IPS DF 6.9 (cell line): ENCODE results near the gene NCOA1.
"Not testable (repeated sequence)": the region's sequence is repeated elsewhere in the genome, so short reads cannot be mapped to it uniquely, and the experiment has no call there.

ENCODE experiments used
- DNase-seq: peaks from one replicate; pipeline ENCODE4 v3.0.0-alpha.2; 2013; ENCODE audit warnings: low read depth, low spot score
- H3K27ac ChIP-seq: one replicate; pipeline ENCODE4 v1.5.1; 2013; ENCODE audit warnings: low read length, control low read depth
- H3K27me3 ChIP-seq: 2 replicates; pipeline ENCODE4 v1.6.1; 2013; ENCODE audit warnings: mild to moderate bottlenecking, low read length; ENCODE audit not compliant: control insufficient read depth, insufficient read depth
- H3K36me3 ChIP-seq: 2 replicates; pipeline ENCODE4 v1.6.1; 2013; ENCODE audit warnings: low read length; ENCODE audit not compliant: control insufficient read depth, insufficient read depth
- H3K4me1 ChIP-seq: 2 replicates; pipeline ENCODE4 v1.6.1; 2013; ENCODE audit warnings: low read length; ENCODE audit not compliant: control insufficient read depth, insufficient read depth
- H3K4me3 ChIP-seq: 2 replicates; pipeline ENCODE4 v1.5.1; 2013; ENCODE audit warnings: mild to moderate bottlenecking, low read length
- H3K9me3 ChIP-seq: 2 replicates; pipeline ENCODE4 v1.6.1; 2013; ENCODE audit warnings: low read length, inconsistent platforms; ENCODE audit not compliant: control insufficient read depth, insufficient read depth
- WGBS: extraction: QIAGEN DNeasy Blood & Tissue Kit; methylation state at CpG from one replicate; pipeline ENCODE4 v1.1.7; 2013; ENCODE audit warnings: mixed read lengths, missing lambda C conversion rate; ENCODE audit not compliant: insufficient read length, insufficient coverage; 5-methylcytosine and 5-hydroxymethylcytosine counted together

NCOA1 gene

GRCh38 chr2:24459224-24460161, 31.6 kb upstream of the NCOA1 start:
- no peaks in the 10 kb centered on the region for H3K9me3 ChIP-seq
- H3K36me3 ChIP-seq = no peaks in the 10 kb centered on the region
- H3K4me1 ChIP-seq = peaks cover 3% of the 10 kb centered on the region; the same call in 1 of the 2 replicates
- DNase-seq = no peak
- no peak overlapping the region for H3K4me3 ChIP-seq
- no peaks in the 10 kb centered on the region for H3K27me3 ChIP-seq
- H3K27ac ChIP-seq = no peak overlapping the region
- WGBS = no CpG with 5 or more reads among the region's 5 CpGs

- Histone ChIP-seq H3K4me3 (no peak overlapping the region), H3K27ac (no peak overlapping the region), H3K4me1 (peaks cover 3% of the 10 kb centered on the region; the same call in 1 of the 2 replicates), H3K9me3 (no peaks in the 10 kb centered on the region), H3K36me3 (no peaks in the 10 kb centered on the region), H3K27me3 (no peaks in the 10 kb centered on the region)
- WGBS = no CpG with 5 or more reads among the region's 2 CpGs
- DNase-seq = no peak
Observed at GRCh38 chr2:24461685-24462084, 29.4 kb upstream of the NCOA1 start.

GRCh38 chr2:24463271-24463670, 27.8 kb upstream of the NCOA1 start:
- Histone ChIP-seq H3K4me3 (no peak overlapping the region), H3K9me3 (no peaks in the 10 kb centered on the region), H3K27ac (no peak overlapping the region), H3K4me1 (peaks cover 1% of the 10 kb centered on the region; the same call in 1 of the 2 replicates), H3K36me3 (no peaks in the 10 kb centered on the region), H3K27me3 (no peaks in the 10 kb centered on the region)
- no peak for DNase-seq
- WGBS = no CpG with 5 or more reads among the region's 1 CpG

- Histone ChIP-seq H3K4me3 (no peak overlapping the region), H3K27me3 (no peaks in the 10 kb centered on the region), H3K4me1 (no peaks in the 10 kb centered on the region; the same call in 1 of the 2 replicates), H3K9me3 (no peaks in the 10 kb centered on the region), H3K27ac (no peak overlapping the region), H3K36me3 (no peaks in the 10 kb centered on the region)
- no CpG with 5 or more reads among the region's 7 CpGs for WGBS
- DNase-seq = no peak
Observed at GRCh38 chr2:24466871-24467870, 23.9 kb upstream of the NCOA1 start.

- DNase-seq, H3K4me3 ChIP-seq, H3K9me3 ChIP-seq, H3K4me1 ChIP-seq, H3K36me3 ChIP-seq, H3K27me3 ChIP-seq, H3K27ac ChIP-seq: not testable (repeated sequence)
- WGBS = no CpG with 5 or more reads among the region's 1 CpG
Observed at GRCh38 chr2:24468453-24468852, 22.6 kb upstream of the NCOA1 start.

GRCh38 chr2:24469148-24469650, 21.9 kb upstream of the NCOA1 start:
- Histone ChIP-seq H3K4me3 (no peak overlapping the region), H3K27ac (no peak overlapping the region), H3K9me3 (no peaks in the 10 kb centered on the region), H3K36me3 (no peaks in the 10 kb centered on the region), H3K27me3 (no peaks in the 10 kb centered on the region), H3K4me1 (no peaks in the 10 kb centered on the region; the same call in 1 of the 2 replicates)
- DNase-seq = no peak
- 100% methylated on average over 1 of the region's 2 CpGs for WGBS

GRCh38 chr2:24471662-24472061, 19.4 kb upstream of the NCOA1 start:
- DNase-seq = no peak
- Histone ChIP-seq H3K4me1 (no peaks in the 10 kb centered on the region; the same call in 1 of the 2 replicates), H3K27me3 (no peaks in the 10 kb centered on the region), H3K4me3 (no peak overlapping the region), H3K27ac (no peak overlapping the region), H3K9me3 (no peaks in the 10 kb centered on the region), H3K36me3 (no peaks in the 10 kb centered on the region)
- WGBS = no CpG with 5 or more reads among the region's 5 CpGs

- H3K4me3 ChIP-seq = no peak overlapping the region
- H3K4me1 ChIP-seq = no peaks in the 10 kb centered on the region
- H3K9me3 ChIP-seq = no peaks in the 10 kb centered on the region
- H3K27ac ChIP-seq = no peak overlapping the region
- WGBS = no CpG with 5 or more reads among the region's 1 CpG
- no peaks in the 10 kb centered on the region for H3K36me3 ChIP-seq
- DNase-seq = no peak
- H3K27me3 ChIP-seq = no peaks in the 10 kb centered on the region
Observed at GRCh38 chr2:24472416-24472815, 18.6 kb upstream of the NCOA1 start.

- Histone ChIP-seq H3K36me3 (no peaks in the 10 kb centered on the region), H3K4me3 (no peak overlapping the region), H3K27me3 (no peaks in the 10 kb centered on the region), H3K9me3 (no peaks in the 10 kb centered on the region), H3K27ac (no peak overlapping the region), H3K4me1 (no peaks in the 10 kb centered on the region)
- DNase-seq = no peak
Observed at GRCh38 chr2:24473626-24474025, 17.4 kb upstream of the NCOA1 start.

GRCh38 chr2:24474053-24474452, 17.0 kb upstream of the NCOA1 start:
- H3K9me3 ChIP-seq = no peaks in the 10 kb centered on the region
- no peaks in the 10 kb centered on the region for H3K36me3 ChIP-seq
- H3K4me3 ChIP-seq = no peak overlapping the region
- no peak overlapping the region for H3K27ac ChIP-seq
- DNase-seq = no peak
- no peaks in the 10 kb centered on the region for H3K4me1 ChIP-seq
- no peaks in the 10 kb centered on the region for H3K27me3 ChIP-seq
- no CpG with 5 or more reads among the region's 5 CpGs for WGBS
